Measurements from ENCODE around the gene EIF2B4. TPM values are rescaled to one million over a fixed set of nuclear protein-coding genes. Genes with fewer than 3 reads are reported as not detected.

The EIF2B4 gene
- total and polyA plus RNA-seq, 2 of the 13 experiments (the other 11 are each of a cell fraction or from before 2014, with no cell fraction given) = 91.5 to 96.4 TPM

DNA sequence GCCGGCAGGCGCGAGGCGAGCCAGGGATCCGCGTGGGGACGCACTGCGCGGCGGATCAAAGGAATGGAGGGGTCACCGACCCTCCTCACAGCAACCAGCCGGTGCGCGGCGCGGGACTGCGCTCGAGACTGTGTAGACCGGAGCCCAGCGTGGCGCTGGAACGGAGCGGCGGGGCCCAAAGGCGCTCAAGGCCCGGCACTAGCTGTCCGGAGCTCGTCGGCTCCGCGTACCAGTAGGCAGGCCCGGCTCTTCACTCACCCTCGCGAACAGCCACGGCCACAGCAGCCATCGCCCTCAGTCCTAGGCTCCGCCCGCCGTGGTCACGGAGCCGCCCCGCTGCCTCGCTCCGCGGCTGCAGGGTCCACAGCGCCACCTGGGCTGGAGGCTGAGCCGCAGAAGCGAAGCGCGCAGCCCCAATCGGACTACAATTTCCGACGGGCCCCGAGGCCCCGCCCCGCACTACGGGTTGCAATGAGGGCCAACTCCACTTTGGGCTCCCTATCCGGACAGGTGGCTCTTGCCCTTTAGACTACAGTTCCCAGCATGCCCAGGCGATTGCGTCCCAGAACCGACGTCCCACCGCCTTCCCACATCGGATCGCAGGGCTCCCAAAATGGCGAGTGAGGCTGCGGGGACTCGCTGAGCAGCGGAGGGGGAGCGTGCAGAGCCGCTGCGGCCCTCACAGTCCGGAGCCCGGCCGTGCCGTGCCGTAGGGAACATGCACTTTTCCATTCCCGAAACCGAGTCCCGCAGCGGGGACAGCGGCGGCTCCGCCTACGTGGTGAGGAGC, at the start of gene EIF2B4, which contains the start of gene SNX17 (continued):
- TF ChIP-seq, protein P1, sequence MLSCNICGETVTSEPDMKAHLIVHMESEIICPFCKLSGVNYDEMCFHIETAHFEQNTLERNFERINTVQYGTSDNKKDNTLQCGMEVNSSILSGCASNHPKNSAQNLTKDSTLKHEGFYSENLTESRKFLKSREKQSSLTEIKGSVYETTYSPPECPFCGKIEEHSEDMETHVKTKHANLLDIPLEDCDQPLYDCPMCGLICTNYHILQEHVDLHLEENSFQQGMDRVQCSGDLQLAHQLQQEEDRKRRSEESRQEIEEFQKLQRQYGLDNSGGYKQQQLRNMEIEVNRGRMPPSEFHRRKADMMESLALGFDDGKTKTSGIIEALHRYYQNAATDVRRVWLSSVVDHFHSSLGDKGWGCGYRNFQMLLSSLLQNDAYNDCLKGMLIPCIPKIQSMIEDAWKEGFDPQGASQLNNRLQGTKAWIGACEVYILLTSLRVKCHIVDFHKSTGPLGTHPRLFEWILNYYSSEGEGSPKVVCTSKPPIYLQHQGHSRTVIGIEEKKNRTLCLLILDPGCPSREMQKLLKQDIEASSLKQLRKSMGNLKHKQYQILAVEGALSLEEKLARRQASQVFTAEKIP (CRISPR knock-in tag; IDR thresholded peaks at IDR 0.05; ENCODE audit: borderline replicate concordance) = no peak
- TF ChIP-seq RBM22 (optimal IDR thresholded peaks at IDR 0.05; ENCODE audit: low read length) (no peak), HNRNPLL (IDR thresholded peaks at IDR 0.05; ENCODE audit: low read depth, low read length, poor library complexity, severe bottlenecking) (peak; percentile 75), ZNF3 (CRISPR knock-in tag; IDR thresholded peaks at IDR 0.05) (no peak), NFYB (CRISPR knock-in tag; IDR thresholded peaks at IDR 0.05) (peak; percentile 50; the same call in 1 of the 2 replicates), MIER3 (CRISPR knock-in tag; IDR thresholded peaks at IDR 0.05; ENCODE audit: borderline replicate concordance) (peak; percentile 97; the same call in 1 of the 2 replicates), HIVEP1 (CRISPR knock-in tag; IDR thresholded peaks at IDR 0.05) (peak; percentile 70), DMAP1 (CRISPR knock-in tag; IDR thresholded peaks at IDR 0.05) (peak; percentile 95), HMGA1 (CRISPR knock-in tag; conservative IDR thresholded peaks at IDR 0.05) (no peak), TCF7 (IDR thresholded peaks at IDR 0.05; ENCODE audit: low read depth) (peak; percentile 96)
- TF ChIP-seq, protein P2, sequence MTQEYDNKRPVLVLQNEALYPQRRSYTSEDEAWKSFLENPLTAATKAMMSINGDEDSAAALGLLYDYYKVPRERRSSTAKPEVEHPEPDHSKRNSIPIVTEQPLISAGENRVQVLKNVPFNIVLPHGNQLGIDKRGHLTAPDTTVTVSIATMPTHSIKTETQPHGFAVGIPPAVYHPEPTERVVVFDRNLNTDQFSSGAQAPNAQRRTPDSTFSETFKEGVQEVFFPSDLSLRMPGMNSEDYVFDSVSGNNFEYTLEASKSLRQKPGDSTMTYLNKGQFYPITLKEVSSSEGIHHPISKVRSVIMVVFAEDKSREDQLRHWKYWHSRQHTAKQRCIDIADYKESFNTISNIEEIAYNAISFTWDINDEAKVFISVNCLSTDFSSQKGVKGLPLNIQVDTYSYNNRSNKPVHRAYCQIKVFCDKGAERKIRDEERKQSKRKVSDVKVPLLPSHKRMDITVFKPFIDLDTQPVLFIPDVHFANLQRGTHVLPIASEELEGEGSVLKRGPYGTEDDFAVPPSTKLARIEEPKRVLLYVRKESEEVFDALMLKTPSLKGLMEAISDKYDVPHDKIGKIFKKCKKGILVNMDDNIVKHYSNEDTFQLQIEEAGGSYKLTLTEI (CRISPR knock-in tag; conservative IDR thresholded peaks at IDR 0.05) = no peak
- TF ChIP-seq, protein P3, sequence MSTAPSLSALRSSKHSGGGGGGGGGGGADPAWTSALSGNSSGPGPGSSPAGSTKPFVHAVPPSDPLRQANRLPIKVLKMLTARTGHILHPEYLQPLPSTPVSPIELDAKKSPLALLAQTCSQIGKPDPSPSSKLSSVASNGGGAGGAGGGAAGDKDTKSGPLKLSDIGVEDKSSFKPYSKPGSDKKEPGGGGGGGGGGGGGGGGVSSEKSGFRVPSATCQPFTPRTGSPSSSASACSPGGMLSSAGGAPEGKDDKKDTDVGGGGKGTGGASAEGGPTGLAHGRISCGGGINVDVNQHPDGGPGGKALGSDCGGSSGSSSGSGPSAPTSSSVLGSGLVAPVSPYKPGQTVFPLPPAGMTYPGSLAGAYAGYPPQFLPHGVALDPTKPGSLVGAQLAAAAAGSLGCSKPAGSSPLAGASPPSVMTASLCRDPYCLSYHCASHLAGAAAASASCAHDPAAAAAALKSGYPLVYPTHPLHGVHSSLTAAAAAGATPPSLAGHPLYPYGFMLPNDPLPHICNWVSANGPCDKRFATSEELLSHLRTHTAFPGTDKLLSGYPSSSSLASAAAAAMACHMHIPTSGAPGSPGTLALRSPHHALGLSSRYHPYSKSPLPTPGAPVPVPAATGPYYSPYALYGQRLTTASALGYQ (CRISPR knock-in tag; IDR thresholded peaks at IDR 0.05) = peak; percentile 93
- TF ChIP-seq, protein P4, sequence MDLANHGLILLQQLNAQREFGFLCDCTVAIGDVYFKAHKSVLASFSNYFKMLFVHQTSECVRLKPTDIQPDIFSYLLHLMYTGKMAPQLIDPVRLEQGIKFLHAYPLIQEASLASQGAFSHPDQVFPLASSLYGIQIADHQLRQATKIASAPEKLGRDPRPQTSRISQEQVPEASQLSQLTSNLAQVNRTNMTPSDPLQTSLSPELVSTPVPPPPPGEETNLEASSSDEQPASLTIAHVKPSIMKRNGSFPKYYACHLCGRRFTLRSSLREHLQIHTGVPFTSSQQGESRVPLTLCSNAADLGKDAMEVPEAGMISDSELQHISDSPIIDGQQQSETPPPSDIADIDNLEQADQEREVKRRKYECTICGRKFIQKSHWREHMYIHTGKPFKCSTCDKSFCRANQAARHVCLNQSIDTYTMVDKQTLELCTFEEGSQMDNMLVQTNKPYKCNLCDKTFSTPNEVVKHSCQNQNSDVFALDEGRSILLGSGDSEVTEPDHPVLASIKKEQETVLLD (CRISPR knock-in tag; IDR thresholded peaks at IDR 0.05; ENCODE audit: low read depth) = peak; percentile 52
- TF ChIP-seq, protein P5, sequence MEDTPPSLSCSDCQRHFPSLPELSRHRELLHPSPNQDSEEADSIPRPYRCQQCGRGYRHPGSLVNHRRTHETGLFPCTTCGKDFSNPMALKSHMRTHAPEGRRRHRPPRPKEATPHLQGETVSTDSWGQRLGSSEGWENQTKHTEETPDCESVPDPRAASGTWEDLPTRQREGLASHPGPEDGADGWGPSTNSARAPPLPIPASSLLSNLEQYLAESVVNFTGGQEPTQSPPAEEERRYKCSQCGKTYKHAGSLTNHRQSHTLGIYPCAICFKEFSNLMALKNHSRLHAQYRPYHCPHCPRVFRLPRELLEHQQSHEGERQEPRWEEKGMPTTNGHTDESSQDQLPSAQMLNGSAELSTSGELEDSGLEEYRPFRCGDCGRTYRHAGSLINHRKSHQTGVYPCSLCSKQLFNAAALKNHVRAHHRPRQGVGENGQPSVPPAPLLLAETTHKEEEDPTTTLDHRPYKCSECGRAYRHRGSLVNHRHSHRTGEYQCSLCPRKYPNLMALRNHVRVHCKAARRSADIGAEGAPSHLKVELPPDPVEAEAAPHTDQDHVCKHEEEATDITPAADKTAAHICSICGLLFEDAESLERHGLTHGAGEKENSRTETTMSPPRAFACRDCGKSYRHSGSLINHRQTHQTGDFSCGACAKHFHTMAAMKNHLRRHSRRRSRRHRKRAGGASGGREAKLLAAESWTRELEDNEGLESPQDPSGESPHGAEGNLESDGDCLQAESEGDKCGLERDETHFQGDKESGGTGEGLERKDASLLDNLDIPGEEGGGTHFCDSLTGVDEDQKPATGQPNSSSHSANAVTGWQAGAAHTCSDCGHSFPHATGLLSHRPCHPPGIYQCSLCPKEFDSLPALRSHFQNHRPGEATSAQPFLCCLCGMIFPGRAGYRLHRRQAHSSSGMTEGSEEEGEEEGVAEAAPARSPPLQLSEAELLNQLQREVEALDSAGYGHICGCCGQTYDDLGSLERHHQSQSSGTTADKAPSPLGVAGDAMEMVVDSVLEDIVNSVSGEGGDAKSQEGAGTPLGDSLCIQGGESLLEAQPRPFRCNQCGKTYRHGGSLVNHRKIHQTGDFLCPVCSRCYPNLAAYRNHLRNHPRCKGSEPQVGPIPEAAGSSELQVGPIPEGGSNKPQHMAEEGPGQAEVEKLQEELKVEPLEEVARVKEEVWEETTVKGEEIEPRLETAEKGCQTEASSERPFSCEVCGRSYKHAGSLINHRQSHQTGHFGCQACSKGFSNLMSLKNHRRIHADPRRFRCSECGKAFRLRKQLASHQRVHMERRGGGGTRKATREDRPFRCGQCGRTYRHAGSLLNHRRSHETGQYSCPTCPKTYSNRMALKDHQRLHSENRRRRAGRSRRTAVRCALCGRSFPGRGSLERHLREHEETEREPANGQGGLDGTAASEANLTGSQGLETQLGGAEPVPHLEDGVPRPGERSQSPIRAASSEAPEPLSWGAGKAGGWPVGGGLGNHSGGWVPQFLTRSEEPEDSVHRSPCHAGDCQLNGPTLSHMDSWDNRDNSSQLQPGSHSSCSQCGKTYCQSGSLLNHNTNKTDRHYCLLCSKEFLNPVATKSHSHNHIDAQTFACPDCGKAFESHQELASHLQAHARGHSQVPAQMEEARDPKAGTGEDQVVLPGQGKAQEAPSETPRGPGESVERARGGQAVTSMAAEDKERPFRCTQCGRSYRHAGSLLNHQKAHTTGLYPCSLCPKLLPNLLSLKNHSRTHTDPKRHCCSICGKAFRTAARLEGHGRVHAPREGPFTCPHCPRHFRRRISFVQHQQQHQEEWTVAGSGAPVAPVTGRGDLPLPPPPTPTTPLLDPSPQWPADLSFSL (CRISPR knock-in tag; IDR thresholded peaks at IDR 0.05) = no peak
